A549 (cell line): ENCODE measurements around the gene MYH2. TPM values are rescaled to one million over a fixed set of nuclear protein-coding genes. Genes with fewer than 3 reads are reported as not detected.

ENCODE experiments used
- ATAC-seq, 2 experiments: fragments of 200-7000 bp in 1 of 2; fragments of >200 bp in 1 of 2; cut with Nextera tagmentation in 1 of 2; cut with Tn5 transposase in 1 of 2; 3 replicates each; pipeline versions ENCODE4 v1.8.0 to v1.9.1; 2018 to 2020; ENCODE audit warnings: mild to moderate bottlenecking in 1 of 2, moderate library complexity in 1 of 2
- CTCF ChIA-PET: fragments of 300-600 bp; sonication (Branson Sonifier 250); formaldehyde crosslinking; extraction: SDS; loops from one replicate; lab custom pipeline; 2021; ENCODE audit warnings: antibody characterized with exemption, inconsistent platforms; lab: Yijun Ruan, JAX
- POLR2A ChIA-PET: fragments of 350-600 bp; formaldehyde crosslinking; extraction: SDS; loops from one replicate; lab custom pipeline; 2021; ENCODE audit warnings: antibody characterized with exemption, inconsistent platforms; lab: Yijun Ruan, JAX
- DNase-seq, 2 experiments: peaks; one replicate each; pipeline versions ENCODE4 v3.0.0 to v3.0.0-alpha.2; 2011 to 2016; ENCODE audit warnings: low read depth in 1 of 2, low spot score in 1 of 2
- FAIRE-seq: peaks from 2 replicates; lab custom pipeline; 2011; peaks lifted over from hg19 to GRCh38; lab: Jason Lieb, UNC
- H3K27ac ChIP-seq, 2 experiments: fragments of >200 bp; sonication (Bioruptor Twin); formaldehyde crosslinking; 3 replicates each; pipeline ENCODE4 v1.5.1; 2016 to 2017
- H3K4me1 ChIP-seq: fragments of >200 bp; sonication (Bioruptor Twin); formaldehyde crosslinking; 3 replicates; pipeline ENCODE4 v1.6.1; 2016
- H3K4me2 ChIP-seq: fragments of >200 bp; sonication (Bioruptor Twin); formaldehyde crosslinking; 3 replicates; pipeline ENCODE4 v1.6.1; 2016
- H3K4me3 ChIP-seq: fragments of >200 bp; sonication (Bioruptor Twin); formaldehyde crosslinking; 3 replicates; pipeline ENCODE4 v1.5.1; 2016
- H3K9me3 ChIP-seq: fragments of >200 bp; sonication (Bioruptor Twin); formaldehyde crosslinking; 3 replicates; pipeline ENCODE4 v1.6.1; 2016
- CTCF ChIP-seq: fragments of >200 bp; sonication (Bioruptor Twin); formaldehyde crosslinking; IDR thresholded peaks from 3 replicates; pipeline ENCODE4 v1.5.1; 2016
- EHF ChIP-seq: fragments of 250-450 bp; sonication (Bioruptor Pico); IDR thresholded peaks from 2 replicates; pipeline ENCODE4 v1.5.0; 2020; ENCODE audit warnings: mild to moderate bottlenecking
- EP300 ChIP-seq, 2 experiments: fragments of >200 bp; sonication (Bioruptor Twin); formaldehyde crosslinking; IDR thresholded peaks; 2 replicates in 1 of 2; 3 replicates in 1 of 2; pipeline ENCODE4 v1.6.1; 2016 to 2017
- FOSB ChIP-seq: fragments of 250-450 bp; sonication (Bioruptor Pico); IDR thresholded peaks from 2 replicates; pipeline ENCODE4 v1.5.0; 2020; ENCODE audit warnings: mild to moderate bottlenecking, moderate library complexity
- HEYL ChIP-seq: fragments of 250-450 bp; sonication (Bioruptor Pico); IDR thresholded peaks from 2 replicates; pipeline ENCODE4 v1.8.0; 2021; ENCODE audit warnings: mild to moderate bottlenecking, moderate library complexity
- HMGXB4 ChIP-seq: fragments of 250-450 bp; sonication (Bioruptor Pico); IDR thresholded peaks from 2 replicates; pipeline ENCODE4 v1.5.0; 2021; ENCODE audit warnings: mild to moderate bottlenecking, moderate library complexity, borderline replicate concordance
- HOXB13 ChIP-seq: fragments of 250-450 bp; sonication (Bioruptor Pico); IDR thresholded peaks from 2 replicates; pipeline ENCODE4 v1.5.0; 2020; ENCODE audit warnings: low read depth, mild to moderate bottlenecking, moderate library complexity
- HOXB5 ChIP-seq: fragments of 250-450 bp; sonication (Bioruptor Pico); IDR thresholded peaks from 2 replicates; pipeline ENCODE4 v1.5.0; 2020; ENCODE audit warnings: mild to moderate bottlenecking, moderate library complexity
- JUN ChIP-seq, 2 experiments: fragments of >200 bp; sonication (Bioruptor Twin); formaldehyde crosslinking; IDR thresholded peaks; 2 replicates in 1 of 2; 3 replicates in 1 of 2; pipeline ENCODE4 v1.6.1; 2016 to 2017
- JUNB ChIP-seq: fragments of >200 bp; sonication (Bioruptor Twin); formaldehyde crosslinking; IDR thresholded peaks from 2 replicates; pipeline ENCODE4 v1.6.1; 2016
- KDM5A ChIP-seq: fragments of 200-600 bp; sonication (generic); IDR thresholded peaks from 2 replicates; pipeline ENCODE4 v1.6.1; 2016; ENCODE audit warnings: antibody characterized with exemption, mild to moderate bottlenecking
- MAX ChIP-seq: IDR thresholded peaks from 2 replicates; pipeline ENCODE4 v1.6.1; 2012
- NFE2L2 ChIP-seq: fragments of 150-350 bp; conservative IDR thresholded peaks from 2 replicates; pipeline ENCODE4 v1.6.1; 2014; ENCODE audit warnings: low read length
- PBX3 ChIP-seq: IDR thresholded peaks from 2 replicates; pipeline ENCODE4 v1.6.1; 2012
- RAD21 ChIP-seq, 2 experiments: fragments of >200 bp in 1 of 2; sonication (Bioruptor Twin) in 1 of 2; formaldehyde crosslinking in 1 of 2; IDR thresholded peaks in 1 of 2; conservative IDR thresholded peaks in 1 of 2; 2 replicates in 1 of 2; 3 replicates in 1 of 2; pipeline ENCODE4 v1.6.1; 2012 to 2018; ENCODE audit warnings: inconsistent platforms in 1 of 2
- SREBF2 ChIP-seq: fragments of 450-650 bp; IDR thresholded peaks from 2 replicates; pipeline ENCODE4 v1.6.1; 2014; ENCODE audit warnings: mild to moderate bottlenecking, moderate library complexity
- TP53 ChIP-seq: fragments of 250-450 bp; sonication (Bioruptor Pico); IDR thresholded peaks from 2 replicates; pipeline ENCODE4 v1.5.0; 2021; ENCODE audit warnings: mild to moderate bottlenecking, moderate library complexity
- ZSCAN20 ChIP-seq: fragments of 250-450 bp; sonication (Bioruptor Pico); IDR thresholded peaks from 2 replicates; pipeline ENCODE4 v1.8.0; 2022; ENCODE audit warnings: mild to moderate bottlenecking, moderate library complexity
- WGBS: methylation state at CpG from one replicate; pipeline ENCODE4 v1.1.6; 2017; ENCODE audit errors: missing lambda C conversion rate; 5-methylcytosine and 5-hydroxymethylcytosine counted together
- polyA plus RNA-seq, 4 experiments: library from polyadenylated mRNA; depleted of rRNA in 3 of 4; stranded (reverse); fragments of >200 nt; fragmentation: RNase III in 1 of 4; extraction: RNeasy Plus Mini Kit Qiagen cat#74134 plus additional on column Dnase treatment in 1 of 4; gene quantifications; 2 replicates in 3 of 4; 3 replicates in 1 of 4; pipeline ENCODE4 v1.2.3, GENCODE V29; 2011 to 2017

The MYH2 gene
- polyA plus RNA-seq, 2 of the 4 experiments (the other 2 are of a cell fraction), result not detected

GRCh38 chr17:10527419-10527818 is 22.0 kb downstream of the MYH2 start:
- Histone ChIP-seq H3K9me3 (no peaks in the 10 kb centered on the region), H3K4me3 (no peak overlapping the region), H3K4me2 (no peak overlapping the region), H3K27ac (no peak overlapping the region), H3K4me1 (no peaks in the 10 kb centered on the region)
- TF ChIP-seq PBX3, result no peak
- DNase-seq (no peak), FAIRE-seq (no peak), ATAC-seq (no peak)
- POLR2A ChIA-PET, result no interaction called here
- WGBS, result 32% methylated on average over 6 of the region's 6 CpGs
- CTCF ChIA-PET, result no interaction called here

GRCh38 chr17:10526517-10526916 is 22.9 kb downstream of the MYH2 start:
- ATAC-seq, result no peak
- no peak overlapping the region for H3K27ac ChIP-seq
- no peak overlapping the region for H3K4me2 ChIP-seq
- no peak overlapping the region for H3K4me3 ChIP-seq
- no peaks in the 10 kb centered on the region for H3K4me1 ChIP-seq
- no peaks in the 10 kb centered on the region for H3K9me3 ChIP-seq
- no peak for FAIRE-seq
- POLR2A ChIA-PET, result no interaction called here
- DNase-seq, result no peak
- no peak for TF ChIP-seq EP300 (IDR thresholded peaks at IDR 0.05)
- TF ChIP-seq HOXB5 (CRISPR knock-in tag), result no peak
- TF ChIP-seq NFE2L2, result no peak
- no peak for TF ChIP-seq SREBF2
- no peak for TF ChIP-seq JUN (IDR thresholded peaks at IDR 0.05)
- no peak for TF ChIP-seq KDM5A
- no peak for TF ChIP-seq RAD21 (conservative IDR thresholded peaks at IDR 0.05 in 1 of 2, IDR thresholded peaks at IDR 0.05 in 1 of 2)
- TF ChIP-seq CTCF, result no peak
- TF ChIP-seq, all 56 proteins: peak for 0
- CTCF ChIA-PET, result interaction anchor here (0.9 kb wide), 1 partner anchor 52 kb away, joined by 3 read pairs; no protein-coding TSS in a partner anchor
- 9% methylated on average over 11 of the region's 11 CpGs for WGBS

GRCh38 chr17:10523064-10523463 is 26.4 kb downstream of the MYH2 start:
- CTCF ChIA-PET, result interaction anchor here (1.0 kb wide), 1 partner anchor 13 kb away, joined by 3 read pairs; no protein-coding TSS in a partner anchor
- Histone ChIP-seq H3K27ac (no peak overlapping the region), H3K4me1 (no peaks in the 10 kb centered on the region), H3K9me3 (no peaks in the 10 kb centered on the region), H3K4me2 (no peak overlapping the region), H3K4me3 (no peak overlapping the region)
- FAIRE-seq, result no peak
- no peak for ATAC-seq
- DNase-seq, result no peak
- POLR2A ChIA-PET, result no interaction called here
- 42% methylated on average over 7 of the region's 7 CpGs for WGBS
- no peak for TF ChIP-seq EP300 (IDR thresholded peaks at IDR 0.05)
- TF ChIP-seq RAD21 (conservative IDR thresholded peaks at IDR 0.05 in 1 of 2, IDR thresholded peaks at IDR 0.05 in 1 of 2), result no peak
- TF ChIP-seq TP53 (CRISPR knock-in tag), result no peak
- no peak for TF ChIP-seq ZSCAN20 (CRISPR knock-in tag)
- TF ChIP-seq JUNB, result no peak
- TF ChIP-seq CTCF, result no peak
- no peak for TF ChIP-seq HMGXB4 (CRISPR knock-in tag)
- no peak for TF ChIP-seq EHF (CRISPR knock-in tag)
- TF ChIP-seq HOXB5 (CRISPR knock-in tag), result no peak
- TF ChIP-seq HEYL (CRISPR knock-in tag), result no peak
- TF ChIP-seq HOXB13, result no peak
- no peak for TF ChIP-seq FOSB (CRISPR knock-in tag)
- no peak for TF ChIP-seq MAX
